ENCODE data around the gene ARL4D. TPM values are rescaled to one million over a fixed set of nuclear protein-coding genes. Genes with fewer than 3 reads are reported as not detected.

The ARL4D gene
- total and polyA plus RNA-seq, 2 of the 4 experiments (the other 2 are of a cell fraction): 12.5 to 30.7 TPM

DNA sequence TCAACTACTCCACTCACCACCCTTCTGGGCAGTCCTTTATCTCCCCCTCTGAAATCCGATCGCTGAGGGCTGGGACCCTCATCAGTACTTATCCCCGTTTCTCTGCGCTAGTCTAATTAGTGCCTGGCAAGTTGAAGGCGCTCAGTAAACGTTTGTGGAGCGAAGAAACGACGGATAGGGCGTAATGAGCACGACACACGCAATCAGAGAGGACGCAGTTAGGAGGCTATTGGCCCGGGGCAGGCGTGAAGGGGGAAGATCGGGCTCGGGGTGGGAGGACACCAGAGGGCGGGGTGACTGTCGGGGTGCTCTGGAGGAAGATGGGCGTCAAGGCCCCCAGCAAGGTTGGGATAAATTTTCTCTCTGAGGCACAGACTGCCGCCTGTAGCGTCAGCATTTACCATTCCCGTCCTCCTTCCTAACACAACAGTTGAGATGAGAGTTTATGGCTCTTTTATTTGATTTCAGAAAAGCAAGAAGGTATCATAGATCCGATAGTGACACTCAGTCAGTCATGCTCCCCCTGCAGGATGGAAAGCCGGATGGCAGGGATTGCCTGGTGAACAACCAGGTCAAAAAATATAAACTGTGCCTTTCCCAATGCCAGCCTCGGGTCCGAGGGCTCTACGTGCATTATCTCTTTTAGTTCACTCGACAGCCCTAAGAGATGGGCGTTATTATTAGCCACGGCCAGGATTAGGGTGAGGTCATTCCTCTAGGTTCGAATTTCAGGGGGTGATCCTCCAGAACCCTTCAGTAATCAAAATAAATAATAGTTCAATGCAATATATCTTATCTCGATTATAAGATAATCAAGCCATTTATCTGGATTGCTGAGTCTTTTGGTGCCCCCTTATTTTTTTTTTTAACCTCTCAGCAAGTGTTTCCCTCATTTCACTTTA, 9.5 kb upstream of the ARL4D start (continued):
- TF ChIP-seq, protein P1, sequence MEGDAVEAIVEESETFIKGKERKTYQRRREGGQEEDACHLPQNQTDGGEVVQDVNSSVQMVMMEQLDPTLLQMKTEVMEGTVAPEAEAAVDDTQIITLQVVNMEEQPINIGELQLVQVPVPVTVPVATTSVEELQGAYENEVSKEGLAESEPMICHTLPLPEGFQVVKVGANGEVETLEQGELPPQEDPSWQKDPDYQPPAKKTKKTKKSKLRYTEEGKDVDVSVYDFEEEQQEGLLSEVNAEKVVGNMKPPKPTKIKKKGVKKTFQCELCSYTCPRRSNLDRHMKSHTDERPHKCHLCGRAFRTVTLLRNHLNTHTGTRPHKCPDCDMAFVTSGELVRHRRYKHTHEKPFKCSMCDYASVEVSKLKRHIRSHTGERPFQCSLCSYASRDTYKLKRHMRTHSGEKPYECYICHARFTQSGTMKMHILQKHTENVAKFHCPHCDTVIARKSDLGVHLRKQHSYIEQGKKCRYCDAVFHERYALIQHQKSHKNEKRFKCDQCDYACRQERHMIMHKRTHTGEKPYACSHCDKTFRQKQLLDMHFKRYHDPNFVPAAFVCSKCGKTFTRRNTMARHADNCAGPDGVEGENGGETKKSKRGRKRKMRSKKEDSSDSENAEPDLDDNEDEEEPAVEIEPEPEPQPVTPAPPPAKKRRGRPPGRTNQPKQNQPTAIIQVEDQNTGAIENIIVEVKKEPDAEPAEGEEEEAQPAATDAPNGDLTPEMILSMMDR (conservative IDR thresholded peaks at IDR 0.05; ENCODE audit: low read depth, low read length): peak; percentile 81

DNA sequence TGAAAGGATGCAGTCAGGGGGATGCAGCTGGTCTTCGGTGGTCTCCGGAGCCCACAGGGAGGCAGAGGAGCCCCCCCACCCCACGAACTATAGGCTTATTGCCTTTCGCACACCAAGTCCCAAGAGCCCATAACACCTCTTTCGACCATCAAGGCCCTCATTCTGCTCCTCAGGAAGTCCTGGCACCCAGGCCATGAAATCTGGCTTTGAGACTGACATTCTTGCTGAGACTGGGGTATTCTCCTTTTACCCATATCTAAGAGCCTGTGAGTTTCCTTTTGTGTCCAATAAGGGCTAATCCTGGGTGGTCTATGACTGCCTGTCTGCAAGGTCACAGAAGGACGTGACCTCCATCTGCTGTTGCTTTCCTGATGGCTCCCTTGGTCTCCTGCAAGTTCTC, 6.4 kb upstream of the ARL4D start:
- Histone ChIP-seq H3K27ac (ENCODE audit: insufficient read depth, low read length) (no peak overlapping the region), H4K20me1 (ENCODE audit: insufficient read depth, low read length) (peaks cover 3% of the 10 kb centered on the region; the same call in 1 of the 2 replicates), H2BK120ac (ENCODE audit: low read depth, low read length) (no peak overlapping the region), H2BK5ac (ENCODE audit: low read depth, low read length, poor library complexity, severe bottlenecking) (no peak overlapping the region), H3K27me3 (ENCODE audit: control insufficient read depth, insufficient read depth, low read length) (no peaks in the 10 kb centered on the region), H3K18ac (ENCODE audit: low read depth, low read length) (no peak overlapping the region), H3K4me1 (ENCODE audit: control insufficient read depth, insufficient read depth, low read length) (peaks cover 4% of the 10 kb centered on the region; the same call in 1 of the 2 replicates), H4K5ac (ENCODE audit: low read depth, low read length) (no peak overlapping the region), H2AK9ac (replicated peaks; ENCODE audit: low read depth, low read length, poor library complexity) (peak overlapping the region; percentile 52), H3K9me1 (ENCODE audit: insufficient read depth, low read length) (no peaks in the 10 kb centered on the region), H3K23ac (ENCODE audit: low read depth, low read length) (no peak overlapping the region), H3K56ac (ENCODE audit: extremely low read depth, insufficient read depth, low read length) (no peak overlapping the region), H3K14ac (replicated peaks; ENCODE audit: low read depth, low read length) (no peak overlapping the region), H4K8ac (ENCODE audit: low read depth in 2 of 2, low read length in 2 of 2) (0 out of 4 replicates have a peak overlapping the region, but pooled peaks of 1 of the 2 experiments have one; percentile 5), H2AK5ac (ENCODE audit: low read depth, low read length) (no peak overlapping the region), H3K36me3 (ENCODE audit: control insufficient read depth, insufficient read depth, low read length) (no peaks in the 10 kb centered on the region), H3K9me3 (ENCODE audit: control insufficient read depth, insufficient read depth, low read length) (no peaks in the 10 kb centered on the region), H3K79me1 (ENCODE audit: low read depth in 1 of 2, low read length in 2 of 2) (peaks cover under 1 to 5% of the 10 kb centered on the region in 2 experiments; a peak in 2 of 4 replicates), H3K4me2 (ENCODE audit: low read depth, low read length) (no peak overlapping the region), H2BK15ac (ENCODE audit: low read depth, low read length) (no peak overlapping the region), H4K91ac (ENCODE audit: insufficient read depth, low read depth, low read length) (no peak overlapping the region), H2BK20ac (ENCODE audit: low read depth, low read length) (no peak overlapping the region; the same call in 1 of the 2 replicates), H3K9ac (ENCODE audit: low read depth, low read length) (no peak overlapping the region), H3K4me3 (ENCODE audit: insufficient read depth, low read depth, low read length) (no peak overlapping the region), H3K4ac (ENCODE audit: low read depth, low read length) (no peak overlapping the region), H2AFZ (replicated peaks; ENCODE audit: low read length, poor library complexity) (peak overlapping the region; percentile 9)
- no peak for DNase-seq
- no TSS peak for BruUV-seq (replicated peaks)
- in situ Hi-C loops (cut with MboI; ENCODE audit: low sequenced_read_pairs): no loop called here
- dilution Hi-C loops (cut with HindIII; ENCODE audit: low sequenced_read_pairs, unreplicated experiment): no loop called here
- ChIA-PET POLR2A (ENCODE audit: unreplicated experiment) (interaction anchor here (1.0 to 1.9 kb wide), 2 partner anchors 24 to 32 kb away, joined by 4 to 11 read pairs; no protein-coding TSS in a partner anchor), CTCF (interaction anchor here (1.7 kb wide), 1 partner anchor 92 kb away, joined by 9 read pairs; the partner anchor contains the start of gene DHX8)
- intact Hi-C loops (cut with micrococcal nuclease): no loop called here
- 23% methylated on average over 2 of the region's 6 CpGs; no CpG with 5 or more reads in 1 of the 2 experiments for WGBS, 2 experiments (ENCODE audit: extremely low coverage in 2 of 2, insufficient read length in 1 of 2)
- ATAC-seq (ENCODE audit: low read depth): no peak
- TF ChIP-seq, protein P2, sequence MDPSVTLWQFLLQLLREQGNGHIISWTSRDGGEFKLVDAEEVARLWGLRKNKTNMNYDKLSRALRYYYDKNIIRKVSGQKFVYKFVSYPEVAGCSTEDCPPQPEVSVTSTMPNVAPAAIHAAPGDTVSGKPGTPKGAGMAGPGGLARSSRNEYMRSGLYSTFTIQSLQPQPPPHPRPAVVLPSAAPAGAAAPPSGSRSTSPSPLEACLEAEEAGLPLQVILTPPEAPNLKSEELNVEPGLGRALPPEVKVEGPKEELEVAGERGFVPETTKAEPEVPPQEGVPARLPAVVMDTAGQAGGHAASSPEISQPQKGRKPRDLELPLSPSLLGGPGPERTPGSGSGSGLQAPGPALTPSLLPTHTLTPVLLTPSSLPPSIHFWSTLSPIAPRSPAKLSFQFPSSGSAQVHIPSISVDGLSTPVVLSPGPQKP (IDR thresholded peaks at IDR 0.05; ENCODE audit: borderline replicate concordance, low read depth, low read length): no peak
- TF ChIP-seq POLR2A (IDR thresholded peaks at IDR 0.05; ENCODE audit: low read depth, low read length) (no peak), CEBPB (IDR thresholded peaks at IDR 0.05; ENCODE audit: low read depth, low read length) (no peak), CHD1 (IDR thresholded peaks at IDR 0.05; ENCODE audit: low read depth, low read length) (no peak), RCOR1 (IDR thresholded peaks at IDR 0.05; ENCODE audit: insufficient replicate concordance, low read length) (no peak), RFX5 (IDR thresholded peaks at IDR 0.05; ENCODE audit: low read depth, low read length) (no peak), MAFK (IDR thresholded peaks at IDR 0.05; ENCODE audit: low read depth, low read length) (no peak), SMC3 (IDR thresholded peaks at IDR 0.05; ENCODE audit: low read depth, low read length) (no peak), BHLHE40 (IDR thresholded peaks at IDR 0.05; ENCODE audit: low read depth, low read length) (no peak)
- TF ChIP-seq, protein P3, sequence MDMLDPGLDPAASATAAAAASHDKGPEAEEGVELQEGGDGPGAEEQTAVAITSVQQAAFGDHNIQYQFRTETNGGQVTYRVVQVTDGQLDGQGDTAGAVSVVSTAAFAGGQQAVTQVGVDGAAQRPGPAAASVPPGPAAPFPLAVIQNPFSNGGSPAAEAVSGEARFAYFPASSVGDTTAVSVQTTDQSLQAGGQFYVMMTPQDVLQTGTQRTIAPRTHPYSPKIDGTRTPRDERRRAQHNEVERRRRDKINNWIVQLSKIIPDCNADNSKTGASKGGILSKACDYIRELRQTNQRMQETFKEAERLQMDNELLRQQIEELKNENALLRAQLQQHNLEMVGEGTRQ (IDR thresholded peaks at IDR 0.05; ENCODE audit: low read depth, low read length): no peak
